ENCODE measurements around the gene UGT2B15.
"Not testable (repeated sequence)": the region's sequence is repeated elsewhere in the genome, so short reads cannot be mapped to it uniquely, and the experiment has no call there.

- TF ChIP-seq, protein P1, sequence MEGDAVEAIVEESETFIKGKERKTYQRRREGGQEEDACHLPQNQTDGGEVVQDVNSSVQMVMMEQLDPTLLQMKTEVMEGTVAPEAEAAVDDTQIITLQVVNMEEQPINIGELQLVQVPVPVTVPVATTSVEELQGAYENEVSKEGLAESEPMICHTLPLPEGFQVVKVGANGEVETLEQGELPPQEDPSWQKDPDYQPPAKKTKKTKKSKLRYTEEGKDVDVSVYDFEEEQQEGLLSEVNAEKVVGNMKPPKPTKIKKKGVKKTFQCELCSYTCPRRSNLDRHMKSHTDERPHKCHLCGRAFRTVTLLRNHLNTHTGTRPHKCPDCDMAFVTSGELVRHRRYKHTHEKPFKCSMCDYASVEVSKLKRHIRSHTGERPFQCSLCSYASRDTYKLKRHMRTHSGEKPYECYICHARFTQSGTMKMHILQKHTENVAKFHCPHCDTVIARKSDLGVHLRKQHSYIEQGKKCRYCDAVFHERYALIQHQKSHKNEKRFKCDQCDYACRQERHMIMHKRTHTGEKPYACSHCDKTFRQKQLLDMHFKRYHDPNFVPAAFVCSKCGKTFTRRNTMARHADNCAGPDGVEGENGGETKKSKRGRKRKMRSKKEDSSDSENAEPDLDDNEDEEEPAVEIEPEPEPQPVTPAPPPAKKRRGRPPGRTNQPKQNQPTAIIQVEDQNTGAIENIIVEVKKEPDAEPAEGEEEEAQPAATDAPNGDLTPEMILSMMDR (IDR thresholded peaks at IDR 0.05), result not testable (repeated sequence)
- TF ChIP-seq POLR2A (IDR thresholded peaks at IDR 0.05), result not testable (repeated sequence)
Measured at GRCh38 chr4:68656445-68656973, 13.9 kb downstream of the UGT2B15 start.

All from heart left ventricle (tissue), 13 donors.